GDM1 (cell line): Measurements from ENCODE around the gene SCAPER.
"Not testable (repeated sequence)": the region's sequence is repeated elsewhere in the genome, so short reads cannot be mapped to it uniquely, and the experiment has no call there.

Source experiments
- DNase-seq: peaks from one replicate; lab custom pipeline; 2025; lab: John Stamatoyannopoulos, UW

Gene SCAPER

DNA sequence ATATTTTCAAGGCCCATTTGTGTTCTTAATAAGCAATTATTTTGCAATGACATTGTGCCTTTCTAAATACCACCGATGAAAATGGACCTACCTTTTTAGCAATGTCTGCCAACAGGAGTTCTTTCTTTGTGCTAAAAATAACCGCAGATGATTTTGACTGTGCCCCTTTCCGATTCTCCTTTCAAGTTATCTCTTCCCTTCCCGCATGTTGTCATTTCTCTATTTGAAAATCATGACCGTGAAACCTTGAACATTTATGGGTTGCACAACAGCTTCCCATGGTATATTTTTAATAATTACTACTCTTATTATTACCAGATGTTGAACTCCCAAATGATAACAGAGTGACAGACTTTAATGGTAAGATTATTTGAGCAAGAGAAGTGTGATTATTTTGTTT, 583.5 kb downstream of the SCAPER start:
- no peak for DNase-seq

DNA sequence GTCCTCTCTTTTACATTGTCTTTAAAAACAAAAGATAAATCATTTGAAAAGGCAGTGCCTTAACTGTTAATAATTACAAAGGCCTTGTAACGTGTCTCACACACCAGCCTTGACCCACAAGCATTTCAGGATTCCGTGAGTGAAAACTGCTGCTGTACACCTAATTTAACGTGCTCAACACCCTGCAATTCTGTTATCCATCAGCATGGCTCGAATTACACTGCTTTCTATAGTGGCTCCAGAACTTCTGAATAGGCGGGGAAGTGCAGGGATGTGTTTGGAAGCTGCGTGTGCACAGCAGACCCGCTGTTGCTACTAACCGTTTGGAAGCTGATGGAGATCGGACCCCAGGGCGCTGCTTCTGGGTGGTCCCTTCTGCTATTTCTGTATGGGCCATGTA, 584.0 kb downstream of the SCAPER start:
- DNase-seq, result no peak

DNA sequence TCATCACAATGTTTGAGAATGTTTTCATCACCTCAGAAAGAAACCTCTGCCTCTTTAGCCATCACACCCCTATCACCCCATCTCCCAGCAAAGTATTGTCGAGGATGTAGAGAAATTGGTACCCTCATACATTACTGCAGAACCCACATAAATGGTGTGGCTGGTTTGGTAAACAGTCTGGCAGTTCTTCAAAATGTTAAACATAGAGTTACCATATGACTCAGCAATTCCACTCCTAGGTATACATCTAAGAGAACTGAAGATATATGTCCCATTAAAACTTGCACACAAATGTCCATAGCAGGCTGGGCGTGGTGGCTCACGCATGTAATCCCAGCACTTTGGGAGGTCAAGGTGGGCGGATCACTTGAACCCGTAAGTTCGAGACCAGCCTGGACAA, 585.1 kb downstream of the SCAPER start:
- DNase-seq, result no peak

GRCh38 chr15:76313731-76314130, 591.4 kb downstream of the SCAPER start:
- no peak for DNase-seq

DNA sequence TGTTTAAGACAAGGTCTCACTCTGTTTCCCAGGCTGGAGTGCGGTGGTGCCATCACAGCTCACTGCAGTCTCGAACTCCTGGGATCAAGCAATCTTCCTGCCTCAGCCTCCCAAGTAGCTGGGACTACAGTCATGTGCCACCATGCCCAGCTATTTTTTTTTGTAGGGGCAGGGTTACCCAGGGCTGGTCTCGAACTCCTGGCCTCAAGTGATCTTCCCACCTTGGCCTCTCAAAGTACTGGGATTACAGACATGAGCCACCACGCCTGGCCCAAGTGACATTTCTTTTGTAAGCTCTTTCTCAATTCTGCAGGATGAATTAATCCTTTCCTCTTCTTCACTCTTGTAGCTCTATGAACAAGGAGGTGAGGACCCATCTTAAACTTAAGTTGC, 592.0 kb downstream of the SCAPER start:
- DNase-seq, result not testable (repeated sequence)

DNA sequence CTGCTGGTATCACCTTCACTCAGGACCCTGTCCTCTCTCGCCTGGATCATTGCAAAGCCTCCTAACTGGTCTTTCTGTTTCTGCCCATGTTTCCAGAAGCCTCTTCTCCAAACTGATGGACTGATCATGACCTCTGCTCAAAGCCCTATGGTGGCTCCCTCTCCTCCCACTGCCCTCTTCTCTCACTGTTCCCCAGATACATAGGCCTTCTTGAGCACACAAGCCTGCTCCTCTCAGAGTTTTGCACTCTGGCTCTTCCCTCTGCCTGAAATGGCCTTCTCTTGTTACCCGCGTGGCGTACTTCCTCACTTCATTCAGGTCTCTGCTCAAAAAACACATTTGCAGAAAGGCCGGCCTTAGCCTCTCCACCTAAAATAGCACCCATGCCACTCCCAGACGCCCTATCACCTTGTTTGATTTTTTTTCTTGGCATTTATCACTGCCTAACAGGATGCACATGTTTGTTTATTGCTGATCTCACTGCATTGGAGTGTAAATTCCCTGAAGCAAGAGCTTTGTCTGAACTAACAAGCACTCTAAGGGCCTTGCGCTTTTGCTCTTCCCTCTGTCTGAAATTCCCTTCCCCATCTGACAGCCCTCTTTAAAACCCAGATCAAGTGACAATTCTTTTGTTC, 592.5 kb downstream of the SCAPER start:
- no peak for DNase-seq

DNA sequence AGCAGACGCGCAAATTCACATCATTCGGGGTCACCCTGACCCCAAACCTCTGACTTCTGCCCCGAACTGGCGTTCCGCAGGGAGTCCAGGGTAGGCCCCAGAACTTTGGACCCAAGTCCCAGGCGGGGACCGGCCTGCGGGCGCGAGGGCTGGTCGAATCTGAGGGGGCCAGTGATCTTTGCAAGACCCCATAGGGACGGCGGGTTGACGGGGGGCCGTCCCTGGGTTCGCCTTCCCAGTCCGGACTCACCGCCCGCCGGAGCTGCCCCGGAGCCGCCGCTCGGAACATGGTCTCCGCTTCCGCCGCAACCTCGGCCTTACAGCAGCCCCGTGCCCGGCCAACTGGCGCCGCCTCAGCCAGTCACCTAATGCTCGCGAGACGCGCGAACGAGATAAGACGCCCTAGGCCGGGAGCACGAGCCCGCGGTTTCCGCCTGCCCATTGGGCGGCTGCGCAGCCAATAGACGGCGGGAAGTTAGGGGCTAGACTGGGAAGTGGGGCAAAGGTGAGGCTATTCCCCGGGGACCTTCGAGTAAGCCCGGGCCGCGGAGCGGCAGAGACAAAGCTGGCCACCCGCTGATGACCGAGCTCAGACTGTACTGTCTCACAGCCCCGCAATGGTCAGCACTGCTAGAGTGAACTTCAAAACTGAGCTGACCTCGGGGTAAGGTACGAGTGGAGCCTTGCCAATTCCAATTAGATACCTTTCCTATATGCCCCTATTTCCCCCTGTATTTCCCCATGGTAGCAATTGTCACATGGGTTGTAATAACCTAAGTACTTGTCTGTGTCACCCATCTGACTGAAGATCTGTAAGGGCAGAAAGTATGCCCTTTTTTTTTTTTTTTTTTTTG, 593.8 kb downstream of the SCAPER start, which contains the start of gene ETFA:
Gene ETFA (minus strand): TSS at position 370 of the 854 bp plus-strand sequence. CDS start 81 bp downstream, at position 289.
- peak; percentile 94 for DNase-seq

DNA sequence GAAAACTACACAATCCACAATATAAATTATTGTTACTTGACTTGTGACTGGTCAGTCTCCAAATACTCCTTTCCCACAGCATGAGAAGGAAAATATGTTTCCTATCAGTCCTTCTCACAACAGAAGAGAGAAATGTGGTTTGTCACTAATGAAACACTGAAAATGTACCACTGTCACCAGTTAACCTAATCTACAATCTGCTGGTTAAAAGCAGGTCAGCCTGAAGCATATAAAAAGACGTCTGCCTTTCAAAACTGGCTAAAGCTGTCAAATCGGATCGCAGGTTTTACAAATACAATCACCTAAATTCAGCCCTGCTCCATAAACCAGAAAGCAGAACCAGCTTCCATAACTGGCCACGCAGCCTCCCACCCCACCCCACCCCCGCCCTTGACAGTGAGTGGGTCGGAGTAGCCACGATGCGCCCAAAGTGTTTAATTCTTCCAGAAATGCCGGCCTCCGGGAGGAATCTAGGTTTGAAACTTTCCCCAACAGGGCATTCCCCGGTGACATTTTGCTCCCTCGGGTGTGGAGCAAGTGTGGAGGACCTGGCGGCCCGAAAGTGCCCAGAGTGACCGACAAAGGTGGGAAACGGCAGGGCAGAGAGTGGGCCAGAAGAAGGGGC, 594.6 kb downstream of the SCAPER start:
- DNase-seq, result peak; percentile 24

DNA sequence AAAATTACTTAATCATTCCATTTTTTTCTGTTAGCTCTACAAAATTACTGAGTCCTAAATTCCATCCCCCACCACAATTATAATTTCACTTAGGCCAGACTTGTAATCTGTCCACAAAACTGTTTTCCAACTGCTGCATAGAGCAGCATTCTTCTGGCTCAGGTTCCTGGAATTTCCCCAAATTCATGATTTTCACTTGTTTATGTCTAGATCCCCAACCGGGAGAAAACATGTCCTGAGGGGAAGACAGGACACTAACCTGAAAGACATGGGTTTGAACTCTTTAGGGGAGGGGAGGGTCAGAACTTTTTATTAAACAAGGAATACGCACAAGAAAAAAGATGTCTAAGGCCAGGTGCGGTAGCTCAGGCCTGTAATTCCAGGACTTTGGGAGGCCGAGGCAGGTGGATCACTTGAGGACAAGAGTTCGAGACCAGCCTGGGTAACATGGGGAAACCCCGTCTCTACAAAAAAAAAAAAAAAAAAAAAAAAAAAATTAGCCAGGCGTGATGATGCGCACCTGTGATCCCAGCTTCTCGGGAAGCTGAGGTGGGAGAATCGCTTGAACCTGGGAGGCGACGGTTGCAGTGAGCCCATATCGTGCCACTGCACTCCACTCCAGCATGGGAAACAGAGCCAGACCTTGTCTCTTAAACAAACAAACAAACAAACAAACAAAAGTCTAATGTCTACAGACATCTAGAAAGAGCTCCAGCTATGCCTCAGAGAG, 595.4 kb downstream of the SCAPER start:
- no peak for DNase-seq

- no peak for DNase-seq
Observed at GRCh38 chr15:76303909-76304308, 601.2 kb downstream of the SCAPER start.

- DNase-seq, result peak; percentile 11
Observed at GRCh38 chr15:76299786-76300185, 605.4 kb downstream of the SCAPER start.

GRCh38 chr15:76298986-76299385, 606.2 kb downstream of the SCAPER start:
- no peak for DNase-seq

- DNase-seq, result not testable (repeated sequence)
Observed at GRCh38 chr15:76297951-76298350, 607.2 kb downstream of the SCAPER start.
